Kidney tubule cell (primary cell): ENCODE results near the gene BAHD1.

Experiments
- DNase-seq: peaks from one replicate; pipeline ENCODE4 v3.0.0-alpha.2; 2018; ENCODE audit warnings: low spot score

The BAHD1 gene

DNA sequence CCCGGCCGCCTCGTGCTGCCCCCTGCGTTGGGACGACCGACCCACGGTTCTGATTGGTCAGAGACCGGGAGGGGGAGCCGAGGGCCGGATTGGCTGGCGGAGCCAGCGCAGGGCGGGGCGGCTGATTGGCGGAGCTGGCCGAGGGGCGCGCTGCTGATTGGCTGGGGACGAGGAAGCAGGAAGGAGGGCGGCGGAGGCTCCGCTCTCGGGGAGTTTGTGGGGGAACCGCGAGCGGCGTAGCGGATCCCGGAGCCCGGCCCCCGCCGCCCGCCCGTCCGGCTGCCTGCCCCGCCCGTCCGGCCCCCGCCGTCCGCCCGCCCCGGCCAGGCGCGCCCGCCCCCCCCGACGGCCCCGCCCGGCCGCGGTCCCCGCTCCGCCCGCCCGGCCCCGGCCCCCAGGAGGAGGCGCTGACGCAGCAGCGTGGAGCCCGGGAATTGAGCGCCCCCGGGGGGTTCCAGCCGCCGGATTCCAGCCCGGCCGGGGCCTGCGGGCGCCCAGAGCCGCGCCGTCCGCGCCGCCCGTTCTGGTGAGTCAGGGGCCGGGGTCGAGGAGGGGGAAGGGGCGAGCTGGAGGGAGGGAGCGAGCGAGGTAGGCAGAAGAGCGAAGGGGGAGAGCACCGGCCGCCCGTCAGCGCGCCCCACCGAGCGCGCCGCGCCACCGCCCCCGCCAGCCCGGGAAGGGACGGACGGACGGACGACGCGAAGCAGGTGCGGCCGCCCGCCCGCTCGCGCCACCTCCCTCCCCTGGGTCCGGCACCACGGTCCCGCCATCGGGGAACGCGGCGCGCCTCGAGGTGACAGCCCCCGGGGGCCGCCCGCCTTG, at the start of gene BAHD1:
TSS of gene BAHD1 (plus strand) at position 211 of the 822 bp plus-strand sequence. CDS start 17,512 bp downstream, outside the sequence.
- peak; percentile 95 for DNase-seq

DNA sequence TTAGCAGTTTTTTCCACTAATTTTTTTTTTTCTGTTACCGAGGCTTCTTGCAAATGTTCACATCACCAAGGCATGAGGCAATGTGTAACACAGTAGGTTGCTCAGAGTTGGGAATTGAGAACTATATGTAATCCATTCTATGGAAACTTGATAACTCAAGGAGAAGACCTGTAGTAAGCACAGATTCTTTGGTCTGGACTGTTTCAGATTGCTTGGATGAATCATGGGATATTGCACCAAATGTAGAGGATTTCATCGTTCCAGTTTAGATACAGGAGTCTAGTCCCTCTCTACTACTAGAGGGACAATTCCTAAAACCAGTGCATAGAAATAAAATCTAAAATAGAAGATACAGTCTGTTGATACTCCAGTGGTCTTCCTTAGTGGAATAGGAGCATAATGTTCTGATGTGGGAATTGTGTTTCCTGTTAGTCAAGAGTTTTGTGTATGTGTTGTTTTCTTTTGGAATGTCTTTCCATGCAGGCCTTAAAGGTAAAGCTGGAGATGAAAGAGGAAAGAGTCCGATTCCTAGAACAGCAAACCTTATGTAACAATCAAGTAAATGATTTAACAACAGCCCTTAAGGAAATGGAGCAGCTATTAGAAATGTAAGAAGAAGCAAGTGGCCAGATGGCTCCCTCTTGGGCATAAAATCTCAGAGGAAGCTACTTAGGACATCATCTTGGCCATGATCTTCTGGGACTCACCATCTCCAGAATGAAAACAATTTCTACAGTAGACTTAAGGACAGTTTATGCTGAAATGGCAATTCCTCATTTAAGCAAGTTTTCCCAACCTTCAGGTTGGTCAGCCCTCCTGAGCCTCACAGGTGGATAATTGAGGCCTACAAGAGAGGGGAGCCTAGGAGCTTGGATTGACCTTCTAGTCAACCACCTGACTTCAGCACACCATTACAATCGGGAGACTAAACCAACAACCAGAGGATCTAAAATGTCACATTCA, 47.5 kb upstream of the BAHD1 start:
- DNase-seq, result no peak

DNA sequence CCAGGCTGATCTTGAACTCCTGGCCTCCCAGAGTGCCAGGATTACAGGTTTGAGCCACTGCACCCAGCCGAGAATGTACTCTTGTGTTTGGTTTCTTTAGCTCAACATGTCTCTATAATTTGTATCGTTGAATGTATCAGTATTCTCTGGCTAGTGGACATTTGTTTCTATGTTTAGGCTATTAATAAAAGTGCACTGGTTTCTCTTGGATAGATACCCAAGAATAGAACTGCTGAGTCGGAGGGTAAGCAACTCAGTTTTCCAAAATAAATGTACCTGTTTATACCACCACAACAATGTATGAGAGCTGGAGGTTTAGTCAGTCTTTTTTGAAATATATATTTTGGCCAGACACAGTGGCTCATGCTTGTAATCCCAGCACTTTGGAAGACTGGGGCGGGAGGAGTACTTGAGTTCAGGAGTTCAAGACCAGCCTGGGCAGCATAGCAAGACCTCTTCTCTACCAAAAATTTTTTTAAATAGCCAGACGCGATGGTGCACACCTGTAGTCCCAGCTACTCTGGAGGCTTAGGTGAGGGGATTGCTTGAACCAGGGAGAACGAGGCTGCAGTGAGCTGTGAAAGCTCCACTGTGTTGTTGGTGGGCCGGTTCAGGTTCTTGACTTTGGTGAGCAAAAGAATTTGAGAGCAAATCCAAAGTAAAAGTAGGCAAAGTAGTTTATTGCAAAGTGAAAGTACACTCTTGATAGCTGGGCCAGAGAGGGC, 42.9 kb upstream of the BAHD1 start:
- no peak for DNase-seq

DNA sequence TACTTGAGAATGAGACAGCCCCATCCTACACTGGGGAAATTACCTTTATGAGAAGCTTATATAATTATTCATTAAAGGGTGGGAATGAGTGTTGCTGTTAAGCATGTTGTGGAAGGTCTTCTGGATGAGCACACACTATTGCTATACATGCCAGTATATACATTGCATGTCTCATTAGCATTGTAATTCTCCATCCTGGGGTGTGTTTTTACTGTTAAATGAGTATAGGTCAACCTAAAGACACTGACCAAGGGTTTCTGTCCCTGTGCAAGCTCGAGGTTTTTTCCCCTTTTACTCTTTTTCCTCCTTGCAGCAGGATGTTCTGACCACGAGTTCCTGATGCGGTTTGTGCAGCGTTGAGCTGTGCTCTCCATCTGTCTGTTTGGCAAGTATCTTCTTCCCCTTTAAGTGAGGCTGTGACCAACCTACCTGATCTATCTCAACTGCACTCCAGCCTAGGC, 42.3 kb upstream of the BAHD1 start:
- DNase-seq, result no peak

DNA sequence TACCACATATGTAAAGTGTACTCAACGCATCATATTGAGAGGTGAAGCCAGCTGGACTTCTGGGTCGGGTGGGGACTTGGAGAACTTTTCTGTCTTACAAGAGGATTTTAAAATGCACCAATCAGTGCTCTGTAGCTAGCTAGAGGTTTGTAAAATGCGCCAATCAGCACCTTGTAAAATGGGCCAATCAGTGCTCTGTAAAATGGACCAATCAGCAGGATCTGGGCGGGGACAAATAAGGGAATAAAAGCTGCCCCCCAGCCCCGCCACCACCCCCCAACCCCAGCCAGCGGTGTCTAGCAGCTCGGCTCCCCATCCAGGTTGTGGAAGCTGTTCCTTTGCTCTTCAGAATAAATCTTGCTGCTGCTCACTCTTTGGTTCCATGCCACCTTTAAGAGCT, 41.4 kb upstream of the BAHD1 start:
- no peak for DNase-seq

DNA sequence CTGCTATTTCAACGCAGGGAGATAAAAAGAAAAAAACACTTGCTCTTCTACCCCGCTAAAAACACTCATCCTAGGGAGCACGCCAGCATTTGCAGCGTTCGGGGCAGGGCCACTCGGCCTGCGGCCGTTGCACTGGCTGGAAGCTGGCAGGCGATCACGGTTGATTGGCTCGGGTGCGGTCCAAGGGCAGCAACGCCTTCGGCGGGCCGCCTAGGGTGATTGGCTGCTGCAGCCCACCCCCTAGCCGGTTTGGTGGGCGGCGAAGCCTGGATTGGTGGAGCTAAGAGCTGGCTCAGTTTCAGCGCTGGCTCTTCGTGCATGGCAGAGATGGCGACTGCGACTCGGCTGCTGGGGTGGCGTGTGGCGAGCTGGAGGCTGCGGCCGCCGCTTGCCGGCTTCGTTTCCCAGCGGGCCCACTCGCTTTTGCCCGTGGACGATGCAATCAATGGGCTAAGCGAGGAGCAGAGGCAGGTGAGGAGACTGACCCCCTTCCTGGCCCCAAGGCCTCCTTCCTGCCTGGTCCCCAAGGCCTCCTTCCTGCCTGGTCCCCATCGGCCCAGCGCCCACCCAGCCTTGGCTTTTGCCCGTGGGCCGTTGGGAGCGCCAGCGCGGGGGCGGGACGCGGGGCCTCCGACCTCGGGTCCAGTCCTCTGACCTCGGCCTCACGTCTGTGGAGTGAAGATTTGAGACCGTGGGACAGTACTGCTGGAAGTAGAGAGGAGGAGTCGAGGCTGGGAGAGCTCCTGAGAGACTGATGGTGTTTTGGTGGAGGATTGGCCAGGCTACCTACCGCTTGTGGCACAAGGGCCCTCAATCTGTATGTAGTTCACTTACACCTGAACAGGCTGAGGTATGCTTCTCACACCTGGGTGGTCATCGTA, 35.0 kb upstream of the BAHD1 start, which contains the start of gene IVD:
TSS of gene IVD (plus strand) at position 295 of the 881 bp plus-strand sequence. CDS start at position 328, 33 bp downstream.
- peak; percentile 95 for DNase-seq

DNA sequence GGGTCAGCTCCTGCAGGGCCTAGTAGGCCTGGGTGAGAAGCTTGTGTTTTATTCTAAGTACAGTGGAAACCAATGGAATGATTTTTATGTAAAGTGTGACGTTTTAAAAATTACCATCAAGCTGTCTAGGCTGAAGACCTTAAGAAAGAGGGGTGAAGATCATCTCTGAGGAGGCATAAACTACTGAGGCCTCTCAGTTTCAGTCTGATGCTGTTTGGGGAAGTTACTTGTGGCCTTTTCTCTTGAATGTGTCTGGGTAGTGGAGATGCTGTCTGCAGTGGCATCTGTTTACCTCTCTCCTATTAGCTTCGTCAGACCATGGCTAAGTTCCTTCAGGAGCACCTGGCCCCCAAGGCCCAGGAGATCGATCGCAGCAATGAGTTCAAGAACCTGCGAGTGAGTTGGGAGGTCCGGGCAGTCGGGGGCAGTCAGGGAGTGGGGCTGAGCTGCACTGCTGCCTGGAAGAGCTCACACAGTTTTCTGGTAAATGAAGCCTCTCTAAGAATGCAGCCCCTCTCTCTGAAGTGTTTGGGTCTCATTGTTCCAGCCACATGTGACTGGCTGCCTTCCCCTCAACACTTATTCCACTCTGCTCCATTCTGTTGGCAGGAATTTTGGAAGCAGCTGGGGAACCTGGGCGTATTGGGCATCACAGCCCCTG, 33.3 kb upstream of the BAHD1 start:
- no peak for DNase-seq

DNA sequence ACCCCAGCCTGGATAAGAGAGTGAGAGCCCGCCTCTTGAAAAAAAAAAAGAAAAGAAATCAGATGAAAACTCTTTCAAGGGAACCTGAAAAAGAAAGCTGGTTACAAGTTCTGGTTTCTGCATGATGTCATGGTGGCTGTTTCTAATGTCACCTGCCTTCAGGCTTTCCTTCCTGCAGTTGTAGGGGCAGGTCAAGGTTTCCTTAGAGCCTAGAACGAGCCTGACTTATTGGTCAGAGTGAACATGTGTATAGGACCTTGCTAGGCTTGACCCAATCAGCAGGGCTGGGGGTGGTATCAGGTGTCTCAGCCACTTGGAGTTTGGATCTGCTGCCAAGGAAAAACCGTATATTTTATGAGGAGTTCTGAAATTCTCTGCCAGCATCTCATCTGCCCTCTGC, 31.4 kb upstream of the BAHD1 start:
- no peak for DNase-seq

DNA sequence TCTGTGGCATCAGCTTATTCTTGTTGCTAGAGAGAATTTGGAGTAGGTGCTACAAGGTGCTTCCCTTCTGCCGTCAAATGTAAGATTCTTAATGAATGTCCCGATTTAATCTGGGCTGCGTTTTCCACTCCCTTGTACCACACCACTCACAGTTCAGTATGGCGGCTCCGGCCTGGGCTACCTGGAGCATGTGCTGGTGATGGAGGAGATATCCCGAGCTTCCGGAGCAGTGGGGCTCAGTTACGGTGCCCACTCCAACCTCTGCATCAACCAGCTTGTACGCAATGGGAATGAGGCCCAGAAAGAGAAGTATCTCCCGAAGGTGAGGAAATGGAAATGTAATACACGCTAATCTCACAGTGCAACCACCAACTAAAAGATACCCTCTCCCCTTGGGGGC, 30.3 kb upstream of the BAHD1 start:
- DNase-seq, result no peak

DNA sequence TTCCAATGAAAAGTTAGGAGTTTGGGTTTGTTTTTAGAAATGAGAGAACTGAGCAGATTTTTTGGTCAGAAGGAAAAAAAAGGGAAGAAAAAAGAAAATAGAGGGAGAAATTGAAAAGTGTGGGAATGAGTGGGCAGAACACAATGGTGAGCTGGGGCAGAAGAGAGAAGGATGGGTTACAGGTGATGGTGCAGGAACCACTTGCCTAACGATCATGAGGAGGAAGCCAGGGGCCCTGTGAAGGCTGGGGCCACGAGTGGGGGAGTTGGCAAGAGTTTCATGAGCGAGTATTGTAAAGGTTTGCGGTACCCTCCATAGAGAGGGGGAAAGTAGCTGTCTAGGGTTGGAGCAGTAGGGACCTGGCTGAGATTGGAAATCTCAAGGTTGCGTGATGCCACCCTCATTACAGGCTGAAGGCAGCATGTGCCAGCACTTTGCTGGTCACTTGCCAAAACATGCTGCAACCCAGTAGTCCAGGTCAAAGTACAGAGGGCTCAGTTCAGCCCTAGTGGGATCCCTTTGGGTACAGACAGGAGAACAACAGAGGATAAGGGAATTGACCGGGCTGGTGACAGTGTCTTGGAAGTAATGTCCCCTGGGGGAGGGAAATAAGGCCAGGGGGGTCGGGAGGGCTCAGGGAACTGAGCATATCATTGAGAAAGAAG, 28.5 kb upstream of the BAHD1 start:
- no peak for DNase-seq

DNA sequence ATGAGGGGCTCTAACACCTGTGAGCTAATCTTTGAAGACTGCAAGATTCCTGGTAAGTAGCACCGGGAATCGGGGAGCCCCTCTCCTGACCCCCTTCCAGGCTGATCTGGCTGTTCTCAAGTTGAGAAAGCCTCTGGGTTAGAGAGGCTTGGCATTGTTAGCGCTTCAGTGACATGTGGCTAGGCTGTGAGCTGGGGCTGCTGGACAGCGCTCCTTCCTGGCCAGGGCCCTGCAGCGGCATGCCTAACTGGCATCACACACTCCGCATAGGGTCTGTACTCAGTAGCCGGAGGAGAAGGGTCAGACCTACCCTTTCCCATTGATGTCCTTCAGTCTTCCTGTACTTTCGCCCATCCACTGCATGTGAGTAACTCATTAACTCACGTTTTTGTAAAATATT, 27.7 kb upstream of the BAHD1 start:
- DNase-seq, result no peak

DNA sequence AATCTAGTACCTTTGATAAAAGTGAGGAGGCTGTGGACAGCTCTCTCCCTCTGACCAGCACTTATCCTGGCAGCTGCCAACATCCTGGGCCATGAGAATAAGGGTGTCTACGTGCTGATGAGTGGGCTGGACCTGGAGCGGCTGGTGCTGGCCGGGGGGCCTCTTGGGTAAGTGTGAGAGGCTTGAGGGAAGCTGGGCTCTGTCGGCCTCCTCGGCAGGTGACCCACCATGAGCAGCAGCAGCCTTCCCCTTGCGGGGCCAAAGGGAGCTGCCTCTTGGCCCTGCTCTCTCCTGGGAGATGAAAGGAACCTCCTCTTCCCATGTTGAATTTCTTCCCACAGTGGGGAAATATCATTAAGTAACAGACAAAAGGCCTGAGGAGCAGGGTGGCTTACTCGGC, 25.9 kb upstream of the BAHD1 start:
- DNase-seq, result no peak

DNA sequence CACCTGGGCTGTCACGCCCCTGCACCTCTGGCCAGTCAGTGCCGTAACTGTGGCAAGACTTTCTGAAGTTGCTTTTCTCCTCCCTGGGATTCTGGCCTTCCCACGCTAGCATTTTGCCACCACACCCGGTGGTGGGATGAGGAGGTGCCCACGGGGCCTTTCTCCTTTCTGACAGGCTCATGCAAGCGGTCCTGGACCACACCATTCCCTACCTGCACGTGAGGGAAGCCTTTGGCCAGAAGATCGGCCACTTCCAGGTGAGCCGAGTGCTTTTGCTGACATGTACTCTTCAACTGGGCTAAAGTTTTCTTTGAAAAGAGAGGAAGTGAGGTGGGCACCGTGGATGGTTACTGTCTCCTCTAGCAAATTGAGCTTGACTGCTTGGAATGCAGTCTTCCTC, 25.5 kb upstream of the BAHD1 start:
- no peak for DNase-seq

DNA sequence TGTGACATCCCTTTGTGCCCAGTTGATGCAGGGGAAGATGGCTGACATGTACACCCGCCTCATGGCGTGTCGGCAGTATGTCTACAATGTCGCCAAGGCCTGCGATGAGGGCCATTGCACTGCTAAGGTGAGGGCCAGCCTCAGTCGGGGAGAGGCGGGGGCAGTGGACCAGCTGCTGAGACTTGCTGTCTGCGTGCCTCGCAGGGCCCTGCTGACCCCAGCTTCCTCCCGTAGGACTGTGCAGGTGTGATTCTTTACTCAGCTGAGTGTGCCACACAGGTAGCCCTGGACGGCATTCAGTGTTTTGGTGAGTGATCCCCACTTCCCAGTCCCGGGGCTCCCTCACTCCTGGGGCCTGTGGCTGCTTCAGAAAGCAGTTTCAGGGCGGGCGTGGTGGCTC, 24.7 kb upstream of the BAHD1 start:
- DNase-seq, result no peak

DNA sequence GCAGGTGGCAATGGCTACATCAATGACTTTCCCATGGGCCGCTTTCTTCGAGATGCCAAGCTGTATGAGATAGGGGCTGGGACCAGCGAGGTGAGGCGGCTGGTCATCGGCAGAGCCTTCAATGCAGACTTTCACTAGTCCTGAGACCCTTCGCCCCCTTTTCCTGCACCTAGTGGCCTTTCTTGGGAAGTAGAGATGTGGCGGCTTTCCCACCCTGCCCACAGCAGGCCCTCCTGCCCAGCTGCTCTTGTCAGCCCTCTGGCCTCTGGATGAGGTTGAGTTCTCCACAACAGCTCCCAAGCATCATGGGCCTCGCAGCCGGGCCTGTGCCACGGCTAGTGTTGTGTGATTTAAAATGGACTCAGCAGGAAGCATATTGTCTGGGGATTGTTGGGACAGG, 22.6 kb upstream of the BAHD1 start:
- DNase-seq, result no peak

DNA sequence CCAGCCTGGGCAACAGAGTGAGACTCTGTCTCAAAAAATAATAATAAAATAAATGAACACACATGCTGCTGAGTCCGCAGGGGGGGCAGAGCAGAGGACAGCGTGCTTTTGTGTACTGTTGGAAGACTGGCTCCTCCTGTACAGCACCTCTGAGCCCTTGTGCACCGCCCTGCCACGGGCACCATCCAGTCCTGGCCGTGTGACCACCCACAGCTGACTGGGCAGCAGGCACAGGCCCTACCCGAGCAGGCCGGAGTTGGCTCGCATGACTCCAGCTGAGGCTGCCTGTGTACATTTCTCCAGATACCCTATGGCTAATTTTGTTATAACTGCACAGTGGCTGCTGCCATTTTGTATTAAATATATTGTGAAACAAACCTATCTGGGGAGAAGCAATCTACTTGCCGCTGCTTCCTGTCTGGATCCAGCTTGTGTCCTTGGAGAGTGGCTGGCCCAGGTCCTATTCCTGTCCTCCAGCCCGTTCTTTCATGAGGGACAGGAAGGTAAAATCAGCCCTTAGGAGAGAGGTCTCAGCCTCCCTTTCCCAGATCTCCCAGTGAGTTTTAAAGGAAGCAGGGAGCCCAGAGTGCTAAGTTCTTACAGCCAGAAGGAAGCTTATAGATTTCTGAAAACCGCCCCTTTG, 20.6 kb upstream of the BAHD1 start:
- no peak for DNase-seq

DNA sequence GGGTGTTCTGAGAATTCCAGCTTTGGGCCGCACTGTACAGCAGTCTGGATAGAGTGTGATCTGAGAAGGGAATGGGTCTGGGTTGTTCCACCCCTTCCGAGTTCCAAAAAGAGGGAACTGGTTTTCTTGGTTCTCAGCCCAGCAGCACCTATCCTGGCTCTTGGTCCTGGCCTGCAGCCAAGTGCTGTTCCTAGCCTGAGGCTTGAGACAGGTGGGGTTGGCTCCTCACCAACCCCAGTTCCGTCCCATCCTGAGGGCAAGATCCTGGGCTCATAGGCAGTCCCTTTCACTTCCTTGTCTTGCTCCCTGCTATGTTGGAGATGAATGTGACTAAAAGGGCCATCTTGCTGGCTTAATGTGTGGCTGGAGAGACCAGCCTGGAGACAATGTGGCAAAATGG, 20.0 kb upstream of the BAHD1 start:
- DNase-seq, result peak; percentile 69

DNA sequence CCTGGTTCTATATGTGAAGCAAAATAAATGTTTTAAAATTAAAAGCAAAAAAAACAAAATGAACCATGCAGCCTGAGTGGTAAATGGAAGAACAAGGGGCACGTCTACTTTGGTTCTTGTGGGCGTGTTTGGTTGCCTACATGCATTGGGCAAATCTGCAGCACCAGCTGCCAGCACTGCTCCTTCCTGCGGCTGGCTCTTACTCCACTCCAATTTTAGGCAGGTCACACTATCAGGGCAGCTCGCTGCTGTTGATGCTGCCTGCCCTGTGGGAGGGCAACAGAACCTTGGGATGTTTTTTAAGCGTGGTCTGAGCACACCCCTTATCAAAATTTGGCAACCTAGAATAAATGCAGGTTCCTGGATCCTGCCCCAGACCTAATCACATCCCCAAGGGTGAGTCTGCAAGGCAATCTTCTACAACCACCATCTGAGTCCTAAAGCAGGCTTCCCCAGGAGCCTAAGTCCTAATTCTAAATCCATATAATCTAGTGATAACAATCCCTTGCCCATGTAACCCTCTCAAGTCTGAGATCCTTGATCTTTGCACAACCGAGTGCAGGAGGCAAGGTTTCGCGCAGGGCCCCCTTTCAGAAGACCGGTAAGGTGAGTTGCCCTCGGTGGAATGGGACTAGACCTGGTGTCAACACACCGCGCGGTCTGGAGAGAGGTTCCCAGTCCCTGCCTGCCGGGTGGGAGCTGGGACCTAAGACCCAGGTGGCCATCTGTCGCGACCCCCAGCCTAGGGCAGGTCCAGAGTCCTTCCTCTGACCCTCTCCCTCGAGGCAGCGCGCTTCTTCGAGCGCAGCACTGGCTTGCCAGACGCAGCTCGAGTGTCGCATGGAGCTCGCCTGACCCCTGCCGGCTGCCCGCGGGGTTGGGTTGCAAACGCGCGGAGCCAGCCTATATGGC, 19.3 kb upstream of the BAHD1 start:
- DNase-seq, result peak; percentile 70
